HEK293T (cell line): ENCODE data around the gene MSMB.
"Not testable (repeated sequence)": the region's sequence is repeated elsewhere in the genome, so short reads cannot be mapped to it uniquely, and the experiment has no call there.

Source experiments
- CTCF ChIA-PET: fragments of 350-600 bp; formaldehyde crosslinking; extraction: SDS; loops from one replicate; lab custom pipeline; 2021; ENCODE audit warnings: antibody characterized with exemption, inconsistent platforms; lab: Yijun Ruan, JAX
- POLR2A ChIA-PET: fragments of 350-600 bp; formaldehyde crosslinking; extraction: SDS; loops from one replicate; lab custom pipeline; 2020; ENCODE audit warnings: antibody characterized with exemption, inconsistent platforms; lab: Yijun Ruan, JAX
- DNase-seq: peaks from one replicate; pipeline ENCODE4 v3.0.0; 2012; ENCODE audit warnings: mixed read lengths; ENCODE audit errors: extremely low spot score
- ARNT ChIP-seq: fragments of 450-650 bp; IDR thresholded peaks from 2 replicates; pipeline ENCODE4 v1.6.1; 2017; ENCODE audit warnings: mild to moderate bottlenecking
- BHLHE40 ChIP-seq: fragments of 450-650 bp; IDR thresholded peaks from 2 replicates; pipeline ENCODE4 v1.6.1; 2016; ENCODE audit warnings: mild to moderate bottlenecking, moderate library complexity, borderline replicate concordance
- CTBP1 ChIP-seq: fragments of 450-650 bp; IDR thresholded peaks from 2 replicates; pipeline ENCODE4 v1.6.1; 2016; ENCODE audit warnings: borderline replicate concordance
- ELF4 ChIP-seq: fragments of 450-650 bp; IDR thresholded peaks from 2 replicates; pipeline ENCODE4 v1.6.1; 2017; ENCODE audit warnings: antibody characterized with exemption
- FOXA1 ChIP-seq: fragments of 450-650 bp; IDR thresholded peaks from 2 replicates; pipeline ENCODE4 v1.6.1; 2016; ENCODE audit warnings: mild to moderate bottlenecking
- FOXK2 ChIP-seq: fragments of 450-650 bp; IDR thresholded peaks from 2 replicates; pipeline ENCODE4 v1.6.1; 2016; ENCODE audit warnings: mild to moderate bottlenecking
- FOXM1 ChIP-seq: fragments of 450-650 bp; IDR thresholded peaks from 2 replicates; pipeline ENCODE4 v1.6.1; 2017; ENCODE audit warnings: mild to moderate bottlenecking, borderline replicate concordance
- HDGF ChIP-seq: fragments of 450-650 bp; IDR thresholded peaks from 2 replicates; pipeline ENCODE4 v1.6.1; 2017; ENCODE audit warnings: antibody characterized with exemption, borderline replicate concordance
- L3MBTL2 ChIP-seq: fragments of 450-650 bp; conservative IDR thresholded peaks from 2 replicates; pipeline ENCODE4 v1.6.1; 2016; ENCODE audit warnings: mild to moderate bottlenecking
- LEF1 ChIP-seq: fragments of 450-650 bp; IDR thresholded peaks from 2 replicates; pipeline ENCODE4 v1.6.1; 2017; ENCODE audit warnings: mild to moderate bottlenecking, borderline replicate concordance
- NFRKB ChIP-seq: fragments of 450-650 bp; IDR thresholded peaks from 2 replicates; pipeline ENCODE4 v1.6.1; 2016; ENCODE audit warnings: mild to moderate bottlenecking, moderate library complexity
- SP1 ChIP-seq: fragments of 450-650 bp; IDR thresholded peaks from 2 replicates; pipeline ENCODE4 v1.6.1; 2017
- SUZ12 ChIP-seq: fragments of 450-650 bp; IDR thresholded peaks from 2 replicates; pipeline ENCODE4 v1.6.1; 2016; ENCODE audit warnings: mild to moderate bottlenecking
- TARDBP ChIP-seq: fragments of 450-650 bp; IDR thresholded peaks from 2 replicates; pipeline ENCODE4 v1.6.1; 2016
- ZNF384 ChIP-seq: fragments of 450-650 bp; IDR thresholded peaks from 2 replicates; pipeline ENCODE4 v1.6.1; 2016
- TF ChIP-seq, protein P1 (sequence below): fragments of 450-650 bp; IDR thresholded peaks from 2 replicates; pipeline ENCODE4 v1.6.1; 2016

The MSMB gene

DNA sequence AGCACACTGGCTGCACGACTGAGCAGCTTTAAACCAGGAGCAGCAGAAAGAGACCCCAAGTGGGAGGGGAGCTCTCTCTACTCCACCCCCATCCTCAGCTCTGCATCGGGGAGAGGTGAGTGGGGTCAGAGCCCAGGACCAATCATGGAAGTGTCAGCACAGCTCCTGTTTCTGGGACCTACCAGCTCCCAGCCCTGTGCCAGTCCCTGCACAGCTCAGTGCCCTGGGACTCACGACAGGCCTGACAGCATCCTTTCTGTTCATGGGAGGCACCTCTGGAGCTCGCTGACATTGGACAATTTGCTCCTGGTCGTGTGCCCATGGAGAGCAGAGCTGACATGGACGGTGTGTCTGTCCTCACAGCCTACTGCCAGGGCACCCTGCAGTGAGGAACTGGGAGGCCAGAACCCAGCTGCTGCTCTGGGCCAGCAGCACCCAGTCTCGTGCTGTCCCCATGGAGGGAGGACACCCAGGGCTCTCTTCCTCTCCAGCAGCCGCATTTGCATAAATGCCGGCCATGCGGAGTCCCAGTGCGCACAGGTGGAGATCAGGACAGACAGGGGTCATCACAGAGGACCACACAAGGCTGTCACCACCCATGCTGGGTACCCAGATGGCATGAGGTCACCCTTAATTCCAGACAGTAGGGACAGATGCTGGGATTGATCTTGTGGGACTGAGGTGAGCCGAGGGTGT, 45.9 kb upstream of the MSMB start:
- TF ChIP-seq ARNT, result no peak
- TF ChIP-seq ZNF384, result no peak
- no peak for TF ChIP-seq NFRKB
- TF ChIP-seq, protein P1, sequence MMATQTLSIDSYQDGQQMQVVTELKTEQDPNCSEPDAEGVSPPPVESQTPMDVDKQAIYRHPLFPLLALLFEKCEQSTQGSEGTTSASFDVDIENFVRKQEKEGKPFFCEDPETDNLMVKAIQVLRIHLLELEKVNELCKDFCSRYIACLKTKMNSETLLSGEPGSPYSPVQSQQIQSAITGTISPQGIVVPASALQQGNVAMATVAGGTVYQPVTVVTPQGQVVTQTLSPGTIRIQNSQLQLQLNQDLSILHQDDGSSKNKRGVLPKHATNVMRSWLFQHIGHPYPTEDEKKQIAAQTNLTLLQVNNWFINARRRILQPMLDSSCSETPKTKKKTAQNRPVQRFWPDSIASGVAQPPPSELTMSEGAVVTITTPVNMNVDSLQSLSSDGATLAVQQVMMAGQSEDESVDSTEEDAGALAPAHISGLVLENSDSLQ, result no peak
- TF ChIP-seq FOXM1, result no peak
- TF ChIP-seq LEF1, result no peak
- TF ChIP-seq HDGF, result no peak
- TF ChIP-seq FOXA1, result no peak
- no peak for TF ChIP-seq SUZ12
- no peak for TF ChIP-seq CTBP1
- no peak for TF ChIP-seq FOXK2
- TF ChIP-seq ELF4, result no peak
- TF ChIP-seq TARDBP, result no peak
- TF ChIP-seq BHLHE40, result no peak
- TF ChIP-seq SP1, result no peak
- TF ChIP-seq L3MBTL2, result no peak
- CTCF ChIA-PET, result interaction anchor here (1.5 kb wide), 1 partner anchor 60 kb away, joined by 4 read pairs; no protein-coding TSS in a partner anchor
- no peak for DNase-seq
- POLR2A ChIA-PET, result no interaction called here

DNA sequence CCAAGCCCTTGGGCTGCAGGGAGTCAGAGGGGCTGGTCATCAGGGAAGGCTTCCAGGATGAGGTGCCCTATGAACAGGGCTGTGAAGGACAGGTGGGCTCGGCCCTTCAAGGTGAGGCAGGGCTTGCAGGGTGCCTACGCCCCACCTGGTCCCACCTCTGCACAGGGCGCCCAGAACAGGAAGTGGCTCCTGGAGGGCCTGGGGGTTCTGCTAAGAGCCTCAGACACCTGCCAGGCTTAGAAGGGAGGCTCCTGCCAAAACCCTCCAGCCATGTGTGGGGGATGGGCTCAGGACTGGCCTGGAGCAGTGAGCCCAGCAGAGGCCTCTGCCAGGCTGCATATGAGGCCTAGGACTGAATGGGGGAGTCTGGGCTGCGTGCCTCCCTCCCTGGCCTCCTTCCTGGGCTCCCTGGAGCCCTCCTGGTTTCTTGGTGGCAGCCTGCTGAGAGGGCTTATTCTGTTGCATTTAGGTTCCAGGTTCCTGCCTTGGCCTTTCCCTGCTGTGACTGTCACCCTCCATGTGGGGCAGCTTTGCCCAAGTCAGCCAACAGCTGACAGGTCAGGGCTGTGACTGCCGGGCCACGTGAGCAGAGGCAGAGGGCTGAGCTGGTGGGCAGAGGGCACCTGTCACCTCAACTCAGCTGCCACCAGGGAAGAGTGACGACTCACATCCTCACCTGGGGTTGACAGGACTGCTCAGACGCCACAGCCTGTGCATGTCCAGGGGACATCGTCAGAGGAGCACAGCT, 45.2 kb upstream of the MSMB start:
- ChIA-PET POLR2A (no interaction called here), CTCF (interaction anchor here (1.5 kb wide), 1 partner anchor 59 kb away, joined by 4 read pairs; no protein-coding TSS in a partner anchor)
- DNase-seq, result no peak
- TF ChIP-seq L3MBTL2, result no peak
- TF ChIP-seq FOXA1, result no peak
- TF ChIP-seq BHLHE40, result no peak
- TF ChIP-seq FOXM1, result no peak

DNA sequence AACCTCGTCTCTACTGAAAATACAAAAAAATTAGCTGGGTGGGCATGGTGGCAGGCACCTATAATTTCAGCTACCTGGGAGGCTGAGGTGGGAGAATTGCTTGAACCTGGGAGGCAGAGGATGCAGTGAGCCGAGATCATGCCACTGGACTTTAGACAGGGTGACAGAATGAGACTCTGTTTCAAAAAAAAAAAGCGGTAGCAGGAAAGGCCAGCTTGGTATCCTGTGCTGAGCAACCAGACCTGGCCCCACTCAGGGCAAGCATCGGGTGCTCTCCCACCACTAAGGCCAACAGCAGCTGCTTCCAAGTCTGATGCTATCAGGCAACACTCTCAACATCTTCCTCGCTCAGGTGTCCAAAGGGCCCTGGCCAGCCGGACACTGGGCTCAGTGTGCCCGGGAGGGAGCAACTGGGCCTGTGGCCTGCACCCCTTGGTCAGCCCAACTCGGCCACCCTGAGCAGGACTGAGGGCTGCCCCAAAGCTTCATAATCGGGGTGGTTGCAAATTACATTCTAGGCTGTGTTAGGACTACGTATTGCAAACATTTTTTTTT, 44.3 kb upstream of the MSMB start:
- ChIA-PET POLR2A (no interaction called here), CTCF (interaction anchor here (0.6 kb wide), 1 partner anchor 296 kb away, joined by 6 read pairs; no protein-coding TSS in a partner anchor)
- no peak for DNase-seq
- TF ChIP-seq SUZ12 (no peak), NFRKB (no peak), BHLHE40 (no peak), ZNF384 (no peak), HDGF (no peak), CTBP1 (no peak), FOXM1 (no peak)

DNA sequence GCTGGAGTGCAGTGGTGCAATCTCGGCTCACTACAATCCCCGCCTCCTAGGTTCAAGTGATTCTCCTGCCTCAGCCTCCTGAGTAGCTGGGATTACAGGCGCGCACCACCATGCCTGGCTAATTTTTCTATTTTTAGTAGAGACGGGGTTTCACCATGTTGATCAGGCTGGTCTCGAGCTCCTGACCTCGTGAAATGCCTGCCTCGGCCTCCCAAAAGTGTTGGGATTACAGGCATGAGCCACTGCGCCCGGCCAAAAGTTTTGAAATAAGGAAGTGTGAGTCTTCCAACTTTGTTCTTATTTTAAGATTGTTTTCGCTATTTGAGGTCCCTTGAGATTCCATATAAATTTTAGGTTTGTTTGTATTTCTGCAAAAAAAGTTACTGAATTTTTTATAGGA, 41.3 kb upstream of the MSMB start:
- POLR2A ChIA-PET, result not testable (repeated sequence)

DNA sequence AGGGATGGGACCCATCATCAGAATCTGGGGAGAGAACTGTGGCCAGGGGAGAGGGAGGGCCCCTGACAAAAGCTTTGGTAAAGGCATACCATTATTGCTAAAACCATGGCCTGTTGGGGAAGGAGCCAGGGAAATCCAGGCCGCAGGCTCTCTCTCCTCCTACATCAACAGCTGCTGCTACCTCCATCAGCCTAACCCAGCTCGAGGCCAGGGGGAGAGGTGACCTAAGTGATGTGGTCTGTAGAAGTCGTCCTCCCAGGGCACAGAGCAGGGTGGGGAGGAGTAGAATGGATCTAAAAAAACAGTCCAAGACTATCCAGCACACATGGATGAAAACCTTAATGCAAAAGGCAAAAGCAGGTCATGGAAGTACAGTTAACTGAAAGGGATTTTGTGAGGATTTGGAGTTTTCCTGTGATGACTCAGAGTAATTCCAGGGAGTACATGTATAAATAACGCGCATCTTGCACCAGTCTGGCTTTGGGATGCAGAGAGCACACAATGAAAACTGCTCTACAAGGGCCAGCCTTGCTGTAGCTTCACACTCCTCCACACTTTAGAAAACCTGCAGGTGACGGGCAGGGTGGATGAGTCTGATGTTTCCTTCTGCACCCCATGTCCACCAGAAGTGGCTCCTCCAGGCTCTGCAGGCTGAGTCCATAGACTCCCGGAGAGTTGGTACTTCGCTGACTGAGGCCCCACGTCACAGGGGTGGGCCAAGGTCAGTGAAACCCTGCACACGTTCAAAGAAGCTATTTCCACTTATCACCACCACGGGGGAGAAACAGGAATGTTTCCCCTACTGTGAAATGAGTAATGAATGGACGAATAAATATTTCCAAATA, 38.5 kb upstream of the MSMB start:
- CTCF ChIA-PET, result interaction anchor here (0.6 kb wide), 1 partner anchor 960 kb away, joined by 3 read pairs; no protein-coding TSS in a partner anchor

More for the DNA sequence above, 41.3 kb upstream of the MSMB start:
- CTCF ChIA-PET, DNase-seq: not testable (repeated sequence)

More for the DNA sequence above, 38.5 kb upstream of the MSMB start:
- no peak for DNase-seq
- POLR2A ChIA-PET, result no interaction called here
- TF ChIP-seq CTBP1, result no peak
- TF ChIP-seq LEF1, result no peak
- TF ChIP-seq SP1, result no peak
- TF ChIP-seq ELF4, result no peak
- TF ChIP-seq FOXA1, result no peak
- TF ChIP-seq FOXK2, result no peak
- no peak for TF ChIP-seq TARDBP
- TF ChIP-seq HDGF, result no peak
- no peak for TF ChIP-seq BHLHE40
- no peak for TF ChIP-seq ZNF384
- no peak for TF ChIP-seq FOXM1
- TF ChIP-seq, protein P1, result no peak
- TF ChIP-seq L3MBTL2, result no peak
- no peak for TF ChIP-seq ARNT
- TF ChIP-seq SUZ12, result no peak
- TF ChIP-seq NFRKB, result no peak
